A673 (cell line): Measurements from ENCODE around the gene TBCD. TPM values are rescaled to one million over a fixed set of nuclear protein-coding genes. Genes with fewer than 3 reads are reported as not detected.

Experiments
- BruUV-seq: library from RNA; stranded (reverse); fragments of 400-500 nt; replicated peaks from 2 replicates; lab custom pipeline; 2021; lab: Mats Ljungman, UMichigan
- CTCF ChIA-PET: fragments of 300-600 bp; sonication (Branson Sonifier 250); formaldehyde crosslinking; loops from one replicate; lab custom pipeline; 2022; ENCODE audit warnings: antibody characterized with exemption; lab: Charles Lee
- POLR2A ChIA-PET: fragments of 300-600 bp; sonication (Branson Sonifier 250); formaldehyde crosslinking; loops from one replicate; lab custom pipeline; 2022; ENCODE audit warnings: antibody characterized with exemption; ENCODE audit not compliant: low non-redundant PET; lab: Charles Lee
- DNase-seq: peaks from one replicate; pipeline ENCODE4 v3.0.0-alpha.2; 2015; ENCODE audit warnings: low spot score
- H3K27ac ChIP-seq: fragments of 200-600 bp; sonication (generic); 2 replicates; pipeline ENCODE4 v1.5.1; 2016; ENCODE audit warnings: mixed run types, low read depth, mild to moderate bottlenecking, mixed read lengths, antibody characterized with exemption, low read length; ENCODE audit not compliant: poor library complexity, severe bottlenecking
- H3K27me3 ChIP-seq: fragments of 200-600 bp; sonication (generic); replicated peaks from 2 replicates; pipeline ENCODE4 v1.6.1; 2017; ENCODE audit warnings: mixed run types, low read depth, mild to moderate bottlenecking, mixed read lengths, antibody characterized with exemption, low read length; ENCODE audit not compliant: insufficient read depth, poor library complexity
- H3K36me3 ChIP-seq: fragments of 200-600 bp; sonication (generic); 2 replicates; pipeline ENCODE4 v1.6.1; 2016; ENCODE audit warnings: mixed run types, mild to moderate bottlenecking, mixed read lengths, antibody characterized with exemption, low read length; ENCODE audit not compliant: insufficient read depth, poor library complexity, severe bottlenecking
- H3K4me1 ChIP-seq: fragments of 200-600 bp; sonication (generic); 2 replicates; pipeline ENCODE4 v1.6.1; 2017; ENCODE audit warnings: mixed run types, mild to moderate bottlenecking, mixed read lengths, antibody characterized with exemption, low read length; ENCODE audit not compliant: insufficient read depth, poor library complexity, severe bottlenecking
- H3K4me3 ChIP-seq: fragments of 200-600 bp; sonication (generic); 2 replicates; pipeline ENCODE4 v1.5.1; 2016; ENCODE audit warnings: low read depth, mixed run types, mild to moderate bottlenecking, mixed read lengths, low read length; ENCODE audit not compliant: poor library complexity, severe bottlenecking
- H3K9me3 ChIP-seq: fragments of 200-600 bp; sonication (generic); 2 replicates; pipeline ENCODE4 v1.6.1; 2016; ENCODE audit warnings: mixed run types, low read depth, mild to moderate bottlenecking, mixed read lengths, antibody characterized with exemption, low read length; ENCODE audit not compliant: poor library complexity, severe bottlenecking
- CTCF ChIP-seq: fragments of 300-800, 200-600 bp; sonication (generic); conservative IDR thresholded peaks from 2 replicates; pipeline ENCODE4 v1.5.1; 2017; ENCODE audit warnings: low read depth, mild to moderate bottlenecking, antibody characterized with exemption, low read length, moderate library complexity, mixed read lengths
- EZH2 ChIP-seq: fragments of 200-600 bp; sonication (generic); IDR thresholded peaks from 2 replicates; pipeline ENCODE4 v1.6.1; 2017; ENCODE audit warnings: borderline replicate concordance, low read depth, mild to moderate bottlenecking, mixed read lengths, antibody characterized with exemption, low read length; ENCODE audit not compliant: poor library complexity, severe bottlenecking
- intact Hi-C: fragments of 100-400 bp; cut with micrococcal nuclease; formaldehyde crosslinking; loops from one replicate; pipeline ENCODE4 v1.10.0; 2022; ENCODE audit not compliant: unreplicated experiment
- total RNA-seq: library from RNA; stranded (reverse); gene quantifications from 2 replicates; pipeline ENCODE4 v1.2.3, GENCODE V29; 2021

TBCD gene
- total RNA-seq, 1 experiment from 2014 or later, result 113 TPM

- DNase-seq, result peak; percentile 28
- intact Hi-C loops, result no loop called here
- TF ChIP-seq EZH2 (no peak), CTCF (no peak)
- BruUV-seq, result no TSS peak
- no peaks in the 10 kb centered on the region for H3K9me3 ChIP-seq
- H3K27ac ChIP-seq, result peak overlapping the region; percentile 38
- no peaks in the 10 kb centered on the region for H3K27me3 ChIP-seq
- ChIA-PET POLR2A (no interaction called here), CTCF (no interaction called here)
- H3K4me1 ChIP-seq, result peaks cover 20% of the 10 kb centered on the region
- peaks cover 2% of the 10 kb centered on the region for H3K36me3 ChIP-seq
- no peak overlapping the region for H3K4me3 ChIP-seq
Measured at GRCh38 chr17:82859431-82860403, 107.9 kb downstream of the TBCD start.

- no peaks in the 10 kb centered on the region for H3K27me3 ChIP-seq
- peaks cover 28% of the 10 kb centered on the region for H3K4me1 ChIP-seq
- ChIA-PET CTCF (no interaction called here), POLR2A (no interaction called here)
- TF ChIP-seq EZH2 (no peak), CTCF (no peak)
- H3K27ac ChIP-seq, result peak overlapping the region; percentile 38
- H3K4me3 ChIP-seq, result no peak overlapping the region
- H3K9me3 ChIP-seq, result no peaks in the 10 kb centered on the region
- intact Hi-C loops, result no loop called here
- no peak for DNase-seq
- H3K36me3 ChIP-seq, result no peaks in the 10 kb centered on the region
- BruUV-seq, result no TSS peak
Measured at GRCh38 chr17:82860606-82861392, 108.9 kb downstream of the TBCD start.

GRCh38 chr17:82861393-82861775 lies 109.5 kb downstream of the TBCD start:
- ChIA-PET CTCF (no interaction called here), POLR2A (no interaction called here)
- Histone ChIP-seq H3K27ac (no peak overlapping the region), H3K9me3 (no peaks in the 10 kb centered on the region), H3K4me3 (no peak overlapping the region), H3K36me3 (no peaks in the 10 kb centered on the region), H3K27me3 (no peaks in the 10 kb centered on the region), H3K4me1 (peaks cover 33% of the 10 kb centered on the region)
- intact Hi-C loops, result no loop called here
- TF ChIP-seq EZH2 (no peak), CTCF (no peak)
- no TSS peak for BruUV-seq
- no peak for DNase-seq
